ENCODE measurements around the gene LETM1. TPM values are rescaled to one million over a fixed set of nuclear protein-coding genes. Genes with fewer than 3 reads are reported as not detected.

The LETM1 gene
- total RNA-seq, 1 donor from 2014 or later = 109 TPM

DNA sequence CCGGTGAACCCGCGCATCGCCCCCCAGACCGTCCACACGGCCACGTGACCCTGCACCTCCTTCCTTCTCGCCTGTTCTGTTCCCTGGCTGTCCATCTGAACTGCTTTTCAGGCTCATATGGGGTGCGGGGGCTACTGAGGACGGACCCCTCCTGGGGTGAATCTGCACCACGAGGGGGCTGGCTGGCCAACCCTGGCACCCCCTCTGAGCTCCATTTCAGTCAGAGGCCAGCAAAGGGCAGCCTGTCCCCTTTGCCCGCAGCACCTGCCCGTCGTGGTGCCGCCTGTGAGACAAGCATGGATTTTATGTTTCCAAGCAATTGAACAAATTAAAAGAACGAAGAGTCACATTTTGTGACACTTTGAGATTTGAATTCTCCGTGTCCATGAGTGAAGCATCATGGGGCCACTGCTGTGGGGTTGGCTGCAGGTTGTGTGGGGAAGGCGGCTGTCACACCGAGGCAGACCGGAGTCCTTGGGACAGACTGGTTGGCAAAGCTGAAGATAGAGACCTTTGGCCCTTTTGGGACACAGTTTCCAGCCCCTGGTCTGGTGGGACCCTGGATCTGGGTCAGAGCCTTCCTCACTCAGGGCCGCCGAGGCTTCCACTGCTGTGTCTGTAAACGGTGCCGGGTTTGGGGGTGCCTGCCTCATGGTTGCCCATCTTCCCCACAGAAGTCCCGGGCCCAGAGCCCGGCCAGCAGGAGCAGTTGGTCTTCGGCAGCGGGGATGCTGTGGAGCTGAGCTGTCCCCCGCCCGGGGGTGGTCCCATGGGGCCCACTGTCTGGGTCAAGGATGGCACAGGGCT lies 57.2 kb downstream of the LETM1 start:
- FAIRE-seq (no peak), DNase-seq (ENCODE audit: low read depth) (no peak)
- Histone ChIP-seq H3K36me3 (ENCODE audit: control insufficient read depth, insufficient read depth, low read length) (peaks cover 58% of the 10 kb centered on the region), H3K27me3 (ENCODE audit: control insufficient read depth, insufficient read depth, low read length) (no peaks in the 10 kb centered on the region), H3K4me3 (ENCODE audit: low read depth, low read length) (no peak overlapping the region)
- TF ChIP-seq, protein P1, sequence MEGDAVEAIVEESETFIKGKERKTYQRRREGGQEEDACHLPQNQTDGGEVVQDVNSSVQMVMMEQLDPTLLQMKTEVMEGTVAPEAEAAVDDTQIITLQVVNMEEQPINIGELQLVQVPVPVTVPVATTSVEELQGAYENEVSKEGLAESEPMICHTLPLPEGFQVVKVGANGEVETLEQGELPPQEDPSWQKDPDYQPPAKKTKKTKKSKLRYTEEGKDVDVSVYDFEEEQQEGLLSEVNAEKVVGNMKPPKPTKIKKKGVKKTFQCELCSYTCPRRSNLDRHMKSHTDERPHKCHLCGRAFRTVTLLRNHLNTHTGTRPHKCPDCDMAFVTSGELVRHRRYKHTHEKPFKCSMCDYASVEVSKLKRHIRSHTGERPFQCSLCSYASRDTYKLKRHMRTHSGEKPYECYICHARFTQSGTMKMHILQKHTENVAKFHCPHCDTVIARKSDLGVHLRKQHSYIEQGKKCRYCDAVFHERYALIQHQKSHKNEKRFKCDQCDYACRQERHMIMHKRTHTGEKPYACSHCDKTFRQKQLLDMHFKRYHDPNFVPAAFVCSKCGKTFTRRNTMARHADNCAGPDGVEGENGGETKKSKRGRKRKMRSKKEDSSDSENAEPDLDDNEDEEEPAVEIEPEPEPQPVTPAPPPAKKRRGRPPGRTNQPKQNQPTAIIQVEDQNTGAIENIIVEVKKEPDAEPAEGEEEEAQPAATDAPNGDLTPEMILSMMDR (IDR thresholded peaks at IDR 0.05; ENCODE audit: insufficient read depth, low read length, severe bottlenecking) = no peak

DNA sequence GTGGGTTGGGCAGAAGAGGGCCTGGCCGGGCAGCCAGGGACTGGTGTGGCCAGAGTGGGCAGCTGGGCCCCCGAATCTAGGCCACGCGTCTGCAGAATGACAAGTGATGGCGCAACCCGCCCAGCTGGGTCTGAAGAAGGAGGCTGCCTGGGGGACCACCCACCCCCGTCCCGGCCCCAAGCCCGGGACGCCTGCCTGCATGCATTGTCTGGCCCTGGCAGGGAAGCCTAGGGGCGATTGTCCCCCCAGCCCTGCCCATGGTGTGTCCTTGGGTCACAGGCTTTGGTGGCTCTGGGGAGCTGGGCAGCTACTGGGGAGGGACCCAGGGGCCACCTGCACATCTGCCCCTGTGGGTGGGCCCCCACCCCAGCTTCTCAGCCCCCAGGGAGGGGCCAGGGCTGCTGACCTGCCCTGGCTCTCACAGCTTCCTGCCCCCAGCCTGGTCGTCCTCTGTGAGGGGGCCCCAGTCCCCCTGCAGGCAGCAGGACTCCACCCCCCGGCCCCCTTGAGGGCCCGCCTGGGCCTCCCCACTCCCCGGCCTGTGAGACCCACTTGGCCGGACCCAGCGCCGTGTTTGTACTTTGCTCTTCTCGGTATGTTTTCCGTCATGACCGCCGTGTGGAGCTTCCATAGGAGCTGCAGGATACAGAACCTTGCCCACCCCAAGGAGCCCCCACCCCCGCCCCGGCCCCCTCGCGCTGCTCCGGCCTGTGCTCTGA lies 57.9 kb downstream of the LETM1 start:
- H3K36me3 ChIP-seq (ENCODE audit: control insufficient read depth, insufficient read depth, low read length) = peaks cover 51% of the 10 kb centered on the region
- TF ChIP-seq, protein P1 (IDR thresholded peaks at IDR 0.05; ENCODE audit: insufficient read depth, low read length, severe bottlenecking) = no peak
- no peak overlapping the region for H3K4me3 ChIP-seq (ENCODE audit: low read depth, low read length)
- no peaks in the 10 kb centered on the region for H3K27me3 ChIP-seq (ENCODE audit: control insufficient read depth, insufficient read depth, low read length)
- no peak for FAIRE-seq
- no peak for DNase-seq (ENCODE audit: low read depth)

- TF ChIP-seq, protein P1 (IDR thresholded peaks at IDR 0.05; ENCODE audit: insufficient read depth, low read length, severe bottlenecking) = no peak
- Histone ChIP-seq H3K27me3 (ENCODE audit: control insufficient read depth, insufficient read depth, low read length) (no peaks in the 10 kb centered on the region), H3K36me3 (ENCODE audit: control insufficient read depth, insufficient read depth, low read length) (peaks cover 49% of the 10 kb centered on the region), H3K4me3 (ENCODE audit: low read depth, low read length) (no peak overlapping the region)
- DNase-seq (ENCODE audit: low read depth) = no peak
- no peak for FAIRE-seq
These were observed 58.6 kb downstream of the LETM1 start for GRCh38 chr4:1797298-1797860.

- H3K27me3 ChIP-seq (ENCODE audit: control insufficient read depth, insufficient read depth, low read length) = no peaks in the 10 kb centered on the region
These were observed 59.3 kb downstream of the LETM1 start for GRCh38 chr4:1796486-1797204.

More at GRCh38 chr4:1796486-1797204, 59.3 kb downstream of the LETM1 start:
- peaks cover 46% of the 10 kb centered on the region for H3K36me3 ChIP-seq (ENCODE audit: control insufficient read depth, insufficient read depth, low read length)
- DNase-seq (ENCODE audit: low read depth) (no peak), FAIRE-seq (no peak)
- TF ChIP-seq, protein P1 (IDR thresholded peaks at IDR 0.05; ENCODE audit: insufficient read depth, low read length, severe bottlenecking) = no peak
- no peak overlapping the region for H3K4me3 ChIP-seq (ENCODE audit: low read depth, low read length)
